CD4-positive, alpha-beta T cell treated with Interleukin-4 for 4 hours (primary cell): ENCODE data around the gene HIVEP3.

Source experiments
- DNase-seq: peaks from one replicate; pipeline ENCODE4 v3.0.0-alpha.2; 2020

The HIVEP3 gene

DNA sequence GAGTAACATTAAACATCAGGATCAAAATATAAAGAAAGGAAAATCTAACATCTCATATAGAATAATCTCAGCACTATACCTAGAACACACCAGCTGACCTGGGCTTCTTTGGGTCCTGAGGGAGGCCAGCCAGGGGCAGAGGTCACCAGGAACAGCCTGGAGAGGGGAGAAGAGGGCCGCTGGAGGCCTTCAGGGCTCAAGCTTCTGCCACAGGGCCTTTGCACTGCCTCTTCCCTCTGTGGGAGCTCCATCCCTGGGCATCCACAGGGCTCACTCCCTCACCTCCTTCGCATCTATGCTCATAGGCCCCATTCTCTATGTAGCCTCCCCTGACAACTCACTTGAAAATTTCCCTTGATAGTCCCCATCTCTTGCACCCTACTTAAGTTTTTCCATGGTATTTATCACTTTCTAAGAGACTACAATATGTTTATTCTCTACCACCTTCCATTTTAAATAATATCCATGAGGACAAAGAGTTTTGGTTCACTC lies 73.9 kb downstream of the HIVEP3 start:
- no peak for DNase-seq

DNA sequence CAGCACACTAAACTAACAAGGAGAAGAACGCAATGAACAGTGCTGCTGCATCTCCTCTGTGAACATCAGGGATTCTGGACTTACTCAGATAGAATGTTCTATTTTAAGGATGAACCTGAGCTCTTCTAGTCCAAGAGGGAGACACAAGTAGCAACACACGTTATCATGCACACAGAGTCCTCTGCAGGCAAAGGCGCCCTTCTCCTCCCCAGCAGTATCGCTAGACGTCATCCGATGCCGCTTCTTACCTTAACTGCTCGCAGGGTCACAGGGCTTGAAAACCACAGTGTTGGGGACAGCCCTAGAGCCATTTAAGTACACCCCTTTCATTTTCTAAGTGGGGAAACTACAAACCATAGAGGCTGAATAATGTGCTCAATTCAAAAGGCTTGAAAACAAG lies 74.5 kb downstream of the HIVEP3 start:
- no peak for DNase-seq

DNA sequence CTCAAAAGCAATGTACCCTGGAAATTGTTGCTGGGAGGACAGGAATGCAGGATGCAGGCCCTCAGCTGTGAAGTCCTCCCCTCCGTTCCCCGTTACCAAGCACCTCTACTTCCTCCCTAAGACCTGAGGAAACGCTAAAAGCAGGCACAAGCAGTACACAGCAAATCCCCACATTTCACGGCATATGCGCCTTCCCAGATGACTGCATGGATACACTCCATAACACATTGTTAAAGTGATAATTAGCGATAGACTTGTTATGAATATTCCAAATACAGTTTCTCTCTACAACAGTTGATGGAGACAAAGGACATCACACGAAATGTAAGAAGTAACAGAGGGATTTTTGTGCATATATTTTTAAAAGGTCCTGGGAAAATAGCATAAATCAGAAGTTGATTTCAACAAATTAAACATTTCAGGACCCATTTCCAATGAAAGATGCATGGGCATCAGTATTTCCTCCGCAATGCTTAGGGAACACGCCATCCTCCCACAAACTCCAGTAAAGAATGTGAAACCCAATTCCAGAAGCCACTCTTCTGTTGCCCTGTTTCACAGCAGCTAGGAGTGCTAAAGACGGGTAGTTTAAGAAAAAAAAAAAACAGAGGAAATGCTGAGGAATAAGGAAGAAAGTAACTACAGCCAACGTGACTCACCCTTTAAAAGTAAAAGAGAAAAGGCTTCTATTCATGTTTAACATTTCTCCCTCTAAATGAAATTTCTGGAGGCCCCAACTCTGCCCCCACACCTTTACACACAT lies 75.5 kb downstream of the HIVEP3 start:
- no peak for DNase-seq

DNA sequence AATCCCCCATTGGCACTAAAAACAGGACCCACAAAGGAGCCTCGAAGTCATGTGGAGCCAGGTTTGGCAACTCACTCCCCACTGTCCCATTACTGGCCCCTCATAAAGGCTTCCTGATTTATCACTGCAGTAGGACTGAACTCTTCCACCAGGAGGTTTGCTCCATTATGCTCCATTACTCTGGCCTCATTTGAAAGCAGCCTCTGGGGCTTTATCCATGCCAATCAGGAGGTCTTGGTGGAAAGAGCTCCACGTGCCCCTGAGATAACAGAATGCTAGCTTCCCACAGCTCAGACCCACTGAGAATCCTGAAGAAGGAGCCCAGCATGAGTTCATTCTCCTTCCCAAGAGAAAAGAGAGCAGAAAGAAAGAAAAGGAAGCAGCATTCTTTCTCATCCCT lies 76.4 kb downstream of the HIVEP3 start:
- no peak for DNase-seq

DNA sequence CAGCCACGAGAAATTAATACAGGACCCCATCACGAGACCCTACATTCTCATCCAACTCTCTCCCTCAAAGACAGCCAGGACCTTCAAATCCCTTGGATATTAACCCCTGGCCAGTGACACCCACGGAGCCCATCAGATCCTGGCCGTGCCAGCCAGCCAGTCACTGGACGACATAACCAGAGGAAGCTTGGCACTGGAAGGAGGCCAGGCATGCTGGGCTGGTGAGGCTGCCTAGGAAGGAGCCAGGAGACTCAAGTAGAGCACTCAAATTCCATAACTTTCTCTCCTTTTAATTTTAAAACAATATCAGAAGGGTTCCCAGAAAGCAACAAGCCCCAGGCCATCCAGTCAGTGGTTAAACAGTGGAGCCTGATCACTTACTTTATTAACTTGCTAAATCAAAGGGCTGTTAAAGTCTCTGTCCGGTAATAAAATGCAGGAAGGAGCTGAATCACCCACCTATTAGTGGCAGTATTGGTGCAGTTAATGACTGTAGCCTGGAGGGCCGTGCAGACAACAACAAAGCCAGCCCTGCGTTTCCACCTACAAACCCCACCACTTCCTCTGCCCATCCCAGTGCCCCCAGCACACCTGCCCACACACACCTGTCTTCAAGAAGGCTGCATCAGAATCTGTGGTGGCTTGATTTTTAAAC lies 78.0 kb downstream of the HIVEP3 start:
- DNase-seq: no peak

DNA sequence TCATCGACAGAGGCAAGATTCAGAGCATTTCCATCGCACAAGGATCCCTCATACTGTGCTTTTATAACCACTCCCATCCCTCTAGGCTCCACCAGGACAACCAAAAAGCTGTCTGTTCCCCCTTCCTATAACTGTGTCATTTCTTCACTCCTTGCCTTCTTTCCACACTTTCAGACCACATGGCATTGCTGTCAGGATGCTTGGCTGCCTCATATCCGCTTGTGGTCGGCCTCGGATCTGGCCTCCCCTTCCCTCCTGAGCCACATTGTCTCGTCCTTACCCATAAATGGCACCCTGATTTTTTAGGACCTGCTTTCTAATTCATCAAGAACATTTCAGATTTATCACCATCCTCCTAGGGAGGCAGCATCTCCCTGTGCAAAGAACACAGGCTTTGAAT lies 80.5 kb downstream of the HIVEP3 start:
- DNase-seq: no peak

DNA sequence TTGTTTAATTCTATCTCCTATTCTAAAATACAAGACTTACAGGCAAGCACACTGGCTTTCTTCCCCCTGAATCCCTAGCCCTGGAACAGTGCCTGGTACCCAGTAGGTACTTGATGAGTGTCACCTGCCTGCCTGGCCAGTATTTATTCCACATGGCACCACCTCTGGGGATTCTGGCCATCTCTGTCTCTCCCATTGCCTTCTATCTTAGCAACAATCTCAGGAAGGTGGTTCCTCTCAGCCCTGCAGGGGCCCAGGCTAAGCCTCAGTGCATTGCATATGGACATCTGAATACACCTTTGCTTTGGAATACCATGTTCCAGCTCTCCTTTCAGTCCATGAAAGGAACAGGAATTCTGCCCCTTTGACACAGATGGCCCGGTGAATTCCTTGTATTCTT lies 81.0 kb downstream of the HIVEP3 start:
- no peak for DNase-seq

DNA sequence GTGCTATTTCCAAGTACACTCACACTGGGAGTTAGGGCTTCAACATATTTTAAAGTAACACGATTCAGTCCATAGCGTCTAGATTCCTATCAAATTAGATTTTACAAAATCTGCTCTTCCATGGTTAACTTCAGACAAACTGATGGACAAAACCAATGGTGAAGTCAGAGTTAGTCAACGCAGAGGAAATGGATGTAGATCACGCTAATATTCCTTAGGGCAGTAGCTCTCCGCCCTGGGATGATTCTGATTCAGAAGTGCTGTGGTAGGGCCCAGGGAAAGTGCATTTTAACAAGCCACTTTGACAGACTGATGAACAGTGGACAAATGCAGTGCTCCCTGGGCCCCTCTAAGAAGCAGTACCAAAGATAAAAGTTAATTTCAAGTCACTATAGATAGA lies 83.2 kb downstream of the HIVEP3 start:
- no peak for DNase-seq

DNA sequence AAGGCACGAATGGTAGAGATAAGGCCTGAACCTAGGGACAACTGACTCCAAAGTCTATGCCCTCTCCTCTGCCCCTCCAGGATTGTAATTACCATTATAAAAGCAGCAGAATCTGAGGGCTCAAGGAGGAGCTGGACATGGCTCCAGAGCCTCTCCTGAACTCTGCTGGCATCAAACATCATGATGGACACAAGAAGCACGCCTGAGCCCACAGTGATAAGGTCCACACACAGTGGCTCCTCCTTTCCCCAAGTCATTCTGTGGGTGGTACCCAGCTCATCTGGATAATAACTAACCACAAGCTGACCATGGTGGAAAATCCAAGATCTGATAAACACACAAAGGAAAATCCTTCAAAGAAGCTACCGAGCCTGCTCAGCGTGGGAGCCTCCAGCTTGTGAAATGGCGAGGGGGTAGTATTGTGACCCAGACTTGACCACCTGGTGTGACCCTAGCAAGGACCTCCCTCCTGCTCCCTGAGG lies 85.2 kb downstream of the HIVEP3 start:
- no peak for DNase-seq

DNA sequence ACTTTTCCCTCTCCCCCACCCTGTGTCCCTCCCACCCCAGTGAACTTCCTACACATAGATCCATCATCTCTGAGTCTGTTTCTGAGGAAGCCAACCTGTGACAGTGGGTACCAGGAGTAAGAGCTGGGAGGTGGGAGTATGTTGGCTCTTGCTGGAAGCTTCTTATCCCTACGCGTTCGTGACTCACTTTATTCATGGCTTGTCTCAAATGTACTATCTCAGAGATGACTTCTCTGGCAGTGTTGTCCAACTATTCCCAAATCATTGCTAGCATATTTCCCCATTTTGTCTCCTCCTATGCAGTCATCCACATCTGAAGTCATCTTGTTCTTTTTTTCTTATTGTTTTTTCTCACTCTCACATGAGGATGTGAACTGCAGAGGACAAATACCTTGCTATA lies 88.0 kb downstream of the HIVEP3 start:
- no peak for DNase-seq

DNA sequence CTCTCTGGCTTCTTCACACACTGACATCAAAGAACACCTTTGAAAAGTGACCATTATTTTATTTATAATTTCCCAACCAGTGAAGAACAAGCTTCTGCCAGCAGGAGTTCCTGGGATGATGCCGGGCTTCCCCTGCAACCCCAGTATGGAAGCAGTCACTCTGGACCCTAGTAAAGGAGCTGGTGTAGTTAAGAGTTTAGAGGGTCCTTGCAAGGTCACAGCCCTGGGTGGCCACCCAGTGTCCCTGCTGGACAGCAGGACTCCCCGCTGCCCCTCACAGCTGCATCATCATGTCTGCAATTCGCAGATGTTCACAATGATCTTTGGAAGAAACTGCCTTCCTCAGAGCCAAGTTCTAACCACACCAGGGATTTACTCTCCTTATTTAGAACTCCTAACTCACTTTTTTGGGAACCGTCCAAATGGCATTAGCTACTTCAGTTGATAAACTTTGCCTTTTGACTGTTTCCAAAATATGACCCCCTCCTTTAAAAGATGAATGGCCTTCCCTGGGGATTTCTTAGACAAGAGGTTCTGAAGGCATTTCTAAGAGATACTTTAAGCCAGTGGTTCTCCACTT lies 90.6 kb downstream of the HIVEP3 start:
- DNase-seq: no peak

DNA sequence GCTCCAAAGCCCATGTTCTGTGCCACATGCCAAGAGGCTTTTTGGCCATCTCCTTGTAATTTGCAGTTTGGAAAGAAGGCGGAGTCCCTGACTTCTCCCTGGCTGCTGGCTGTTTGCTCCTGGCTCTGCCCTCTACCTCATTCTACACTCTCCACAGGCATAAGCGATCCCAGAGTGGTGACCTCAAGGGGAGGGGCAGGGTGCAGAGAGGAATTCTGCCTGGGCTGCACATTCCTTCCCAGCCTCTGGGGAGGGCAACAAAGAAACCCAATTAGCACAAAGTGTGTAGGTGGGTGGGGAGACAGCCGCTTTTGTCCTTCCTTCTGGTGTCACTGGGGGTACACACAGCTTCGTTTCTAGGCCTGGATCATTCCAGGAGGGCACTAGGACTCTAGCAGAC lies 95.3 kb downstream of the HIVEP3 start:
- no peak for DNase-seq

DNA sequence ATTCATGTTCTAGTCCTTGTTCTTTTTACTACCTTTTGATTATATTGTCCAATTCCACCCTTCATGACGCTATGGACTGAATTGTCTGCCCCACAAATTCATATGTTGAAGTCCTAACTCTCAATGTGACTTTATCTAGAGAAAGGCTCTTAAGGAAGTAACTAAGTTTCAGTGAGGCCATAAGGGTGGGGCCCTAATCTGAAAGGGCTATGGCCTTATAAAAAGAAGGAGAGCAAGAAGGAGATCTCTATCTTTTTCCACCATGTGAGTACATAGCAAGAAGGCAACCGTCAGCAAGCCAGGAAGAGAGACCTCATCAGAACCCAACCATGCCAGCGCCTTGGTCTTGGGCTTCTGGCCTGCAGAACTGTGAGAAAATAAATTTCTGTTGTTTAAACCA lies 95.9 kb downstream of the HIVEP3 start:
- no peak for DNase-seq

DNA sequence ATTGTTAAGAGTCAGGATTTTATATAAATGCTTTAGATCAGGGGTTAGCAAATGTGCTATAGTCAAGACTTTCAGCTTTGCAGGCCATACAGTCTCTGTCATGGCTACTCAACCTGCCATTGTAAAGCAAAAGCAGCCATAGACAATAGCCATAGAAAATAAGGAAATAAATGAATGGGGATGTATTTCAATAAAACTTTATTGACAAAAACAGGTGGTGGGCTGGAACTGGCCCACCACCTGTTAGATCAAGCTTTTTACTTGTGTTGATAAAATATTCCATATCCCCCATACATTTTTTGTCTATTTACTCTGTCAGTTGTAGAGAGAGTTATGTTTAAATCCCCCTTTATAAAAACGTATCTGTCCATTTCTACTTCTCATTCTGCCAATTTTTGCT lies 98.9 kb downstream of the HIVEP3 start:
- no peak for DNase-seq

DNA sequence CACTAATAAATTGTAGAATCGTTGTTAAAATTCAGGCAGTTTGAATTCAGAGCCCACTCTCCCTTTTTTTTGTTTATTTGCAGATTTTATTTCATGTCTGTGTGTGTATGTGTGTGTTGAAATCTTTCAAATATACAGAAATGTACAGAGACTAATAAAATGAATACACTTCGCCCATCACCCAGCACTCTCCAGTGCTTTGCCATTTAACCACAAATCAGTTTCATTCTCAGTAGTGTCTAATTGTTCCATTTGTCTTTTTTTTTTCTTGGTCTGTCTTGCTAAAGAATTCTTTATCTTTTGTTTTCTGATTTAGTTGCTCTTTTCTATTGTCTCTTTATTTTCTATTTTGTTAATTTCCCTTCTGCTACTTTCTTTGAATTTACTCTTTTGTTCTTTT lies 99.7 kb downstream of the HIVEP3 start:
- no peak for DNase-seq

DNA sequence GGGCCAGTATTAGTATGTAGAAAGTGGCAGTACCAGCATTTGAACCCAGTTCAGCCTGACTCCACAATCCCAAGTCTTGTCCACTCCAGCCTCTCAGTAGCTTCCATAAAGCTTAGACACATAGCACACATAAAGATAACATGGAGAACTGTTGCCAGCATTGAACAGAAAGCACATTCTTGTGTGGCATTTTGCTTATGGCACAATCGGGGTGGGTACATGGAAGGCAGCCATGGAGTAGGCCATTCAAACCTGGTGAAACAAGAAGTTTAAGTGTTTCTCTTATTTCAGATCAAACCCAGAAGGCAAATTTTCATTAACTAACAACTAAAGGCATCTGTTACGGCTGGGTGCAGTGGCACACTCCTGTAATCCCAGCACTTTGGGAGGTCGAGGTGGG lies 102.7 kb downstream of the HIVEP3 start:
- DNase-seq: no peak

DNA sequence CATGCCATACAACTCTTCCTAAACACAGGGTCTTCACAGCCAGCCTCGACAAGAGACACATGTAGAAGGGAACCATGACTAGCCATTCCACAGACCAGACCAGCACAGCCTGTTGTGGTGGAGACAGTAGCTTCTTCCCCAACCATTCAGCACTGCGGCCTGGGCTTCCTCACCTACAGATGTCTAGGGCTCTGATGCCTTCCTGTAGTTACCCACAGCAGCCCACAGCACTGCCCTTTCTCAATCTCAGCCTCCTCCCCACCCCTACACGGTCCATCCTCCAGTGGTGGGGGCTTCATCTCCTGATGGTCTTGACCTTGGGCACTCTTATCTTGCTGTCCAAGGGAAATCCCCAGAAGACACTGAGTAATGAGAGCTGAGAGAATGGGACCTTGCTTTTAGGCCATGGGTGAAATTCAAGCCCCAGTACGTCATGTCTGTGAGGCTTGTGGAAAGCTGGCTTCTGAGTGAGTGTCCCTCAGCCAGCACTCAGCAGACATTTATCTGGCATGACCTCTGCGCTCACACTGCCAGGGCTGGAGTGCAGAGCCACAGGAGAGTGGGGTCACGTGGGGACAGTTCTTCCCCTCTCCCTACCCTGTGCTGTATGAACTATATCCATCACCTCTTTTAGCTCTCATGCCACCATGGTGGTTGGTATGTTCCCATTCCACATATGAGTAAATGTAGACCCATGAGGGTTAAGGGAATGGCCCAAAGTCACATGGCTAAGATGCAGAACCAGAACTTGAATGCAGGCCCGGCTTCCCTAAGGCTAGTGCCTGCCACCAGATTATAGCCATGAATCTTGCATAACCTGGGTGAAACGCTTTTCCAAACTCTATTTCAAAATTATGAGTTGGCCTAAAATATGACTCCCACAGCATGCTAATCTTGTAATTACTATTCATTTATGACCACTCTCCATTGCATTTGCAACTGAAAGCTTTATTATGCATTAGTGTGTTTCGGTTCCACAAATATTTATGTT lies 104.7 kb downstream of the HIVEP3 start:
- DNase-seq: no peak

DNA sequence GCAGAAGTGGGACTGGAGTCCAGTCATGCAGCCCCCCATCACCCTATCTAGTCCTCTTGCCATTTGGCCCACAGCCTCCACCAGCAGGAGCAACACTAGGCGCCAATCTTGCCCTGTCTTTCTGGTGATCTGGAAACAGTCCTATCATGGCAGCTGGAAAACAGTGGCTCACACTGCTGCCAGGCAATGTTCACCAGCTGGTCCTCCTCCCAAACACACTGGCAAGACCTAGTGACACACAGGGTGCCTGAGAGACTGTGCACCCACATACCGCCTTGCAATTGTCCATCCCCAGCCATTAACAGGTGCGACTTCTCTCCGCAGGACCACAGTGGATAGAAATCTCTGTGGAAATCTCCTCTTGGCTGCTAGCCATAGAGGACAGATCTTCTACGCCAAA lies 105.5 kb downstream of the HIVEP3 start:
- DNase-seq: no peak

DNA sequence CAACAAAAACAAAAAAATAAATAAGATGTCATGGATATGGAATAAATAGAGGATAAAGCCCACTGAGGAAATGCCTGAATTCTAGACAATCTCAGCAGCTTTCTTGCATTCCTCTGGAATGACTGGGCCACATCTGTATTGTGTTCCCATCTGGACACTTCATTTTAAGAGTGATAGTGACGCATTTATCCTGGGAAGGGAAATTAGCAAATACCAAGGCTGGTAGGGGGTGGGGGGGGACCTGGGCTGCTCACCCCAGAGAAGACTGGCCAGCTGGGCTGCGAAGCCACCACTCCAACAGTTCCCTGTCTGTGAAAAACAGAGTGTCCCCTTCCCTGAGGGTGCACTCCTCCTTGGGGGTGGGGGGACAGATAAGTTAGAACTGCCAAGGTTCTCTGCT lies 106.3 kb downstream of the HIVEP3 start:
- no peak for DNase-seq

DNA sequence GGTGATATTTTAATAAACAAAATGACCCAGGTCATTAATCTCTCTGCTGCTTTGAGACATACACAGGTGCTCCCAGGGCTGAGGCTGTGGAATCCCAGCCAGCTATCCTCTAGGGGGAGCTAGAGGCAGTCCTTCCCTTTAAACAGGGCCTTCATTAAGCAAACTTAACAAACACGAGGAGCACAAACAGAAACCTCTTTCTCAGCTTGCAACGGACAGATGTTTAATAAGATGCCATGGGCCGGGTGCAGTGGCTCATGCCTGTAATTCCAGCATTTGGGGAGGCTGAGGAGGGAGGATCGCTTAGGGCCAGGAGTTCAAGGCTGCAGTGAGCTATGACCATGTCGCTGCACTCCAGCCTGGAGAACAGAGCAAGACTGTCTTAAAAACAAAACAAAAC lies 106.7 kb downstream of the HIVEP3 start:
- peak; percentile 53 for DNase-seq

DNA sequence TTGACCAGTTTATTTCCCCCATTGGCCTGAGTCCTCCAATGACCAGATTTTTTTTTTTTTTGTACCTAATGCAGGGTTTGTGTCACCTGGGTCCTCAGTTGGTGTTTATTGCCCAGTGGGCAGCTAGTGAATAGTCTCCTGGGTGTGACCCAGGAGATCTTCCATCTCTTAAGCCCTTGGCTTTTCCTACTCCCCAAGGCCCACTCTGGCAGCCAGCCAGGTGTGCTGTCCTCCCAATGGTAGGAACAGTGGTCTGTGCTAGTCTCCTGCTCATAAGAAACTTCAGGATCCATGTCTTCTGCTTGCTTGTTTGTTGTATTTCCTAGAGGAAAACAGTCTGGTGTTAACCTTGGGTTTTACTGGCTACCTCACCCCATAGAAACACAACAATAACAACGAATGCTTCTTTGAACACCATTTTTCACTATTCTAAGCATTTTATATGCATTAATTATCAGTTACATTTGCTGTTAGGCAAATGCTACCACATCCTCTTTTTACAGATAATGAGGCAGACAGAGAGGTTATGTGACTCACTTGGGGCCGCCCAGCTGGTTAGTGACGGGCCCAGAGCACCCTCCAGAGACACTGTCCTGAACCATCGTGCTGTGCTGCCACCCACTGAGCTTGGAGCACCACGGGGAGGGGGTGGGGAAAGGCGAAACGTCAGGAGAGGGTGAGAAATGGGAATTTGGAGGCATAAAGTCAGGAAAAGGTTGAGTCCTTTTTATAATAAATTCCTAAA lies 107.5 kb downstream of the HIVEP3 start:
- DNase-seq: peak; percentile 66

DNA sequence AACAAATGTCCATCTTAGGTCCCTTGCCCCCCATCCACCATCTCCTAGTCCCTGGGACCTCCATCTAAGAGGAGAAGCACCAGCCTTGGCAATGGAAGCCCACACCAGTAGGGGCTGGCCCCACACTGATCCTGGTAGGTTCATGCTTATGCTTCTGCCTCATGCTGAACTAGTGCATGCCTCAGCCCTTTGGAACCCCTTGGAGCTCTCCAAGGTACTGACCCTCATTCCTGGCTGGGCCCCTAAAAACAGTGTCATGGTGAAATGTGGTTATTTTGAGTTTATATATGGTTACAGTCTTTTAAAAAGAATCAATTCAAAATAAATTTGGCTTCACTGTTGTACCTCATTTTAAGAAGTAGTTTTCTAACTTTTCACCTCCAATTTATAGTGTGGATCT lies 108.3 kb downstream of the HIVEP3 start:
- peak; percentile 48 for DNase-seq
